Hematopoietic multipotent progenitor cell (in vitro differentiated cells): ENCODE data around the gene LCA5. TPM values are rescaled to one million over a fixed set of nuclear protein-coding genes. Genes with fewer than 3 reads are reported as not detected.
A peak's percentile ranks its signal among the peaks of the same experiment; 100 is the strongest.
"Not testable (repeated sequence)": the region's sequence is repeated elsewhere in the genome, so short reads cannot be mapped to it uniquely, and the experiment has no call there.

ENCODE experiments used
- DNase-seq, 3 donors: peaks; one replicate each; pipeline ENCODE4 v3.0.0-alpha.2; 2011 to 2015; ENCODE audit warnings: low read depth in 2 of 3, low spot score in 2 of 3
- total RNA-seq: library from RNA; depleted of rRNA; stranded (reverse); fragments of >200 nt; gene quantifications from one replicate; pipeline ENCODE4 v1.2.3, GENCODE V29; 2012

The LCA5 gene
- total RNA-seq, result 0.81 TPM

GRCh38 chr6:79536954-79537747 is at the start of gene LCA5:
TSS of gene LCA5 (minus strand) at chr6:79537430. CDS start at chr6:79518894, 18,536 bp downstream.
- peak; percentile 58 to 99 (median 97) for DNase-seq

GRCh38 chr6:79586548-79586947 is 49.3 kb upstream of the LCA5 start:
- DNase-seq, result no peak

- no peak for DNase-seq
These were observed 47.1 kb upstream of the LCA5 start for GRCh38 chr6:79584332-79584731.

GRCh38 chr6:79577926-79578325 is 40.7 kb upstream of the LCA5 start:
- not testable (repeated sequence) for DNase-seq

GRCh38 chr6:79574630-79575225 is 37.5 kb upstream of the LCA5 start:
- DNase-seq, result no peak

- DNase-seq, result no peak
These were observed 36.9 kb upstream of the LCA5 start for GRCh38 chr6:79574174-79574573.

- DNase-seq, result no peak
These were observed 33.8 kb upstream of the LCA5 start for GRCh38 chr6:79571030-79571367.

- peak in 2 of 3 donors; percentile 45 to 69 for DNase-seq
These were observed 33.1 kb upstream of the LCA5 start for GRCh38 chr6:79570129-79571029.

GRCh38 chr6:79568996-79569395 is 31.8 kb upstream of the LCA5 start:
- no peak for DNase-seq

- no peak for DNase-seq
These were observed 27.4 kb upstream of the LCA5 start for GRCh38 chr6:79564636-79565035.

- no peak for DNase-seq
These were observed 22.5 kb upstream of the LCA5 start for GRCh38 chr6:79559706-79560105.

GRCh38 chr6:79557673-79558467 is 20.6 kb upstream of the LCA5 start:
- DNase-seq, result no peak

- DNase-seq, result no peak
These were observed 17.1 kb upstream of the LCA5 start for GRCh38 chr6:79554305-79554704.

GRCh38 chr6:79551401-79551800 is 14.2 kb upstream of the LCA5 start:
- no peak for DNase-seq

GRCh38 chr6:79548304-79548703 is 11.1 kb upstream of the LCA5 start:
- DNase-seq, result no peak

- no peak for DNase-seq
These were observed 9.0 kb upstream of the LCA5 start for GRCh38 chr6:79546186-79546585.

GRCh38 chr6:79544939-79545450 is 7.8 kb upstream of the LCA5 start:
- DNase-seq, result peak in 2 of 3 donors; percentile 95 to 97

- DNase-seq, result no peak
These were observed 7.2 kb upstream of the LCA5 start for GRCh38 chr6:79544299-79544927.

GRCh38 chr6:79543886-79544285 is 6.7 kb upstream of the LCA5 start:
- DNase-seq, result no peak

GRCh38 chr6:79543411-79543810 is 6.2 kb upstream of the LCA5 start:
- DNase-seq, result no peak
